Right lobe of liver (tissue), 4 donors: ENCODE results near the gene RNLS.

Experiments
- CTCF ChIP-seq, 4 donors: fragments of 200-600 bp in 3 of 4; fragments of 450-650 bp in 1 of 4; IDR thresholded peaks; one replicate each; pipeline versions ENCODE4 v1.5.1 to v1.8.0; 2016 to 2022; ENCODE audit warnings: antibody characterized with exemption in 4 of 4, mild to moderate bottlenecking in 2 of 4
- POLR2A ChIP-seq: fragments of 450-650 bp; IDR thresholded peaks from one replicate; pipeline ENCODE4 v1.6.1; 2017; ENCODE audit warnings: antibody characterized with exemption, mild to moderate bottlenecking
- donor health status: DM: no; HTN: no; CAD: no.
- donor health status: DM: no; HTN: no; CAD: no.
- donor health status: DM: no; HTN: yes; CAD: no.

- TF ChIP-seq CTCF (IDR thresholded peaks at IDR 0.05) = no peak
- TF ChIP-seq POLR2A = no peak
Observed at GRCh38 chr10:88428442-88428841, 154.7 kb downstream of the RNLS start.
